Activated T-cell treated with anti-CD3 and anti-CD28 coated beads for 48 hours (primary cell): Measurements from ENCODE around the gene LHX6.

ENCODE experiments used
- DNase-seq: peaks from one replicate; pipeline ENCODE4 v3.0.0-alpha.2; 2020; ENCODE audit warnings: low read depth

Gene LHX6

DNA sequence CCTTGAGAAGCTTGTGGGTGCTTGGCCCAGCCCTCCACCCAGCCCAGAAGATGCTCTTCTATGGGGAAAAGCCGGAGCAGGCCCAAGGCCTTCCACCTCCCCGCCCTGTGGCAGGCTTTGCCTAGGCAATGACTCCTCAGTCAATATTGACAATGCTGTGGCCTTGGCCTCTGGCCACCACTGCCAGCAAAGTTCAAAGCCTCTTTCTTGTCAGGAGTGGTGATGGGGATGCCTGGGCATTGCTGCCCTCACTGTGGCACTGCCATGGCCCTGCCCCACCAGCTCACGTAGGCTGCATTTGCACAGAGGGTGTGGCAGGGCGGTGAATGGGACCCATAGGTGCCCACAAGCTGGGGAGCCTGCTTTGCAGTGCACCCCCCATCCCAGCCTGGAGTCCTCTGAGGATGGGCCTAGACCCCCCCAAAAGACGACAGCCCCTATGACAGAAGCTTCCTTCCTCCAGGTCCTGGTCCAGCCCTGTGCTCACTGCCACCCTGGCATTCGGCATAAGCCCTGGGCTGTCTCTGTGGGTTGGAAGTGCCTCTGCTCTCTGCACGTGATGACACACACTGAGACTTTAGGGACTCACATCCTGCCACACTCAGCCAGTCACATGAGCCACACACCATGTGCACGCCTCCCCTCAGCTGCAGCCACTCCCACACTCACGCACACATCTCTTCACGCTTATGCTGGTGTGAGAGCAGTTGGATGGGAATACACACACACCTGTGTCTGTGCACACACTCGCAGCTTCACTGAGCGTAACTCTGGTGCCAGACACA, 38.0 kb downstream of the LHX6 start:
- peak; percentile 4 for DNase-seq

- DNase-seq = no peak
Measured at GRCh38 chr9:122188369-122188768, 40.4 kb downstream of the LHX6 start.

DNA sequence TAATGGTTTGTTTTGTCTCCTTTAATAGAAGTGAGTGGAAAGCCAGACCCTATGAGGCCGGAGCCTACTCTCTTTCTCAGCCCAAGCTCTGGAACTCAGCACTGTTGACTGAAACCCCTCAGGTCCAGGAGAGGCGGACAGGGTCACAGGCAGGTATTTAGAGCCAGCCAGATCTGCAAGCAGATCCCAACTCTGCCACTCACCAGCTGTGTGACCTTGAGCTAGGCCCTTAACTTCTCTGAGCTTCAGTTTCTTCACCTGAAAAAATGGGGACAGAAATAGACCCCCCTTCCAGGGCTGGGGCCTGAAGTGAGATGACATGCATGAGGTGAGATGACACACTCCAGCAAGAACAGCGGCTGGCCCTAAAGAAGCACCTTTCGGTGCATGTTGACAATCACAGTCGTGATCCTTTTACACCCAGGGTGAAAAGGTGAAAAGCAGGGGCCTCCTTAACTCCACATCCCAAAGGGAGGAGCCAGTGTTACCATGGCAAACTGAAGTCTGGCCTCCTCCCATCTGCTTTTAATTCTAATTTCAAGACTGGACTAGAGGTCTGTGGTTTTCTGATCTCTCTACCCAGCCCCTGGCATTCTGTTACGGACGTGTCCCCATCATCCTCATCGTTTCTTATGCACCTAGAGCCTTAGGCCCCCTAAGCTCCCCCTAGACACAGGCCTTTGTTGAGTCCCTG, 41.8 kb downstream of the LHX6 start:
- DNase-seq = no peak

DNA sequence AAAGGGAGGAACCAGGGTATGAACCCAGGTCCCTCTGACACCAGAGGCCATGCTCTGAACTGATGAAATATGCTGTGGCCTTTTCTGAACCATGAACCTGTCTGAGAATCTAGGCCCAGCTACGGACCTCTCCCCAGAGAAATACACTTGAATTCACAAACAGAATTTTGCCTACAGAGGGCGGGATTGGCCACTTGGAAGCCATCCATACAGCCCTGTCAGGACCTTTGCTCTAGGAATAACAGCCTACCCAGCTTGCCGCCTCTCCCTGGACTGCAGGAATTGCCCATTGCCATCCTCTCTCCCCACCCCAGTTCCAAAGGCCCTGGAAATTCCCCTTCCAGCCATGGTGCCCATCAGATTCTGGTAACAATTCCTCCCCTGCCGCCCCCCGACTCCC, 42.5 kb downstream of the LHX6 start:
- DNase-seq = no peak

- DNase-seq = no peak
Measured at GRCh38 chr9:122184551-122184950, 44.2 kb downstream of the LHX6 start.

- DNase-seq = no peak
Measured at GRCh38 chr9:122183501-122183900, 45.3 kb downstream of the LHX6 start.

DNA sequence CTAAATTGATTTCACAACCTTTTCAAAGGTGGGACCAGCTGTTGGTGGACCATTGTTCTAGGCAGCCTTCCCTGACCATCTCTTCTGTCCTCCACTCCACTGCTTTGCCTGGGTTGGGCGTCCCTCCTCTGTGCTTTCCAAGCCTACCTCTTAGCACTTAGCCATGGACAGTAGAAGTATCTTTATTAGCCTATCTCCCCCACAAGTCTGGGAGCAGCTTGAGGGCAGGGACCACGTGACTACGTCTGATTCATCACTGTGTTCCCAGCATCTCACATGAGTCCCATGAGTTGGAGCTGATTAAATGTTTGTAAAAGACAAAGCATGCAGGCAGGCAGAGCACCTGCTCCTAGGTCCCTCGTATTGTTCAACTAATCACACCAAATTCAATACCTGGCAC, 48.1 kb downstream of the LHX6 start:
- no peak for DNase-seq

GRCh38 chr9:122179690-122180074, 49.1 kb downstream of the LHX6 start:
- no peak for DNase-seq

DNA sequence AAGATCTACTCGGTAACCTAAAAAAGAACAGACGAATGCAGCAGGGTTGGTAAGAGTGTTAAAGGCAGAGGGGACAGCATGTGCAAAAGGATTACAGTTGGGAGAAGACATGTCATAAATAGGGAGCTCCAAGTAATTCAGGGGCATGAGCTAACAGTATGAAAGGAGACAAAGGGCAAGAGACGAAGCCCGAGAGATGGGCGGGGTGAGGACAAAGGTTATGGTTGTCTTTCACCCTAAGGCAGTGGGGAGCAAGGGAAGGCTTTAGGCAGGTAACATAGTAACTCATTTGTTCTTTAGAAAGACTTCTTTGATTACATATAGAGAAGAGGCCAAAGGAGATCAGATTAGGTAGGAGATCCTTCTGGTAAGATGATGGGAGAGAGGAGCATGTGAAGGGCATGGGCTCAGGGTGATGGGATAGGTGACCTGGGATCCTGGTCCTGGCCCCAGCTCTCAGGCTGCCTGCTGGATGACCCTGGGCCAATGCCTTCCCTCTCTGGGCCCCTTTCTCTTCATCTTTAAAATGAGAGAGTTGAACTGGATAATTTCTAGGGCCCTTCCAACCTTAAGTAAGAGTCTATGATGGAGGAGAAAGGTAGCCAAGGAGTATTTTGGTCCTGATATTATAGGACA, 49.6 kb downstream of the LHX6 start:
- DNase-seq = no peak

- no peak for DNase-seq
Measured at GRCh38 chr9:122176916-122177315, 51.8 kb downstream of the LHX6 start.

DNA sequence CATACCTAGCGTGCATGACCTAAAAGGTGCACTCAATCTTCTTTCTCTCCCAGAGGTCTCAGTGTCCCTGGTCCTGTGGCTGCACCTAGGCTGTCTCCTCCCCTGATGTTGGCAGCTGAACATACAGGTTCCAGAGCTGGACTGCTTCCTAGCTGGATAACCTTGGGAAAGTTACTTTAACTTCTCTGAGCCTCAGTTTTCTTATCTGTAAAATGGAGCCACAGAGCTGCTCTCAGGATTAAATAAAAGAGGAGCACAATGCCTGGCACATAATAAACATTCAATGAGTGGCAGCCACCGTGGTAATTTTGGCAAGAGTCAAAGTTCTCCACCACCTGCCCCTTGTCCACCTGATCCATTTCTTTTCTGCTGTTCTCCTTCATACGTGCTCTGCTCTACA, 55.1 kb downstream of the LHX6 start:
- DNase-seq = no peak

GRCh38 chr9:122172131-122172530, 56.6 kb downstream of the LHX6 start:
- no peak for DNase-seq

DNA sequence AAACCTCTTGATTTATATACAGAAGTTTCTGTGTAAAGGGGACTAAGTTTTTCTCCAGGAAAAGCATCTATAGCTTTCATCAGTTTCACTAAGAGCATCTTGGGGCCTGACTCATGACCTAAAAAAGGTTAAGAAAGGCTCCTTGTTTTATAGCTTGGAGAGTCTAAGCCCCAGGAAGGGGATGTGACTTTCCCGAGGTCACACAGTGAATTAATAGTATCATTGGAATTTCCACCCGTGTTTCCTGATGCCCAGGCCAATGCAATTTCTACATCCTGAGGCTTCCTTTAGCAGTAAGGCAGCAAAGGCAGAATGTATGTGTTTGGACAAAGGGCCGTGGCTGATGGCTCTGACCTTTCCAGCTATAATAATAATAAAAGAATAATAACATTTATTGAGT, 60.4 kb downstream of the LHX6 start:
- no peak for DNase-seq

DNA sequence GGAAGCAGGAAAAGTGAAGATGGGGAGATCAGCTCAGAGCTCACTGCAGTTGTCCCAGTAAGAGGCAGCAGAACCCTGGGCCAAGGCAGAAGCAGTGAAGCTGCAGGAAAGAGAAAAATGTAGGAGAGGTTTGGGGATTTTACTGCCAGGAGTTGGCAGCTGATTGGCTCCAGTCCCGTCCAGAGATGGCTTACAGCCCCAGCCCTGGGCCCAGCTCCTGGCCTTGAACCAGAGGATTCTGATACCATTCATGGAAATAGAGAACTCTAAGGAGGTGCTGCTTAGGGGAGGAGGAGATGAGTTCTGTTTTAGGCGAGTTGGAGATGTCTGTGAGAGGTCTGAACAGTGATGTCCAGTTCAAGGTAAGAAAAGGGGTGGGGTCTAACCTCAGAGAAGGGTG, 64.5 kb downstream of the LHX6 start:
- no peak for DNase-seq

- DNase-seq = no peak
Measured at GRCh38 chr9:122162415-122162814, 66.3 kb downstream of the LHX6 start.

DNA sequence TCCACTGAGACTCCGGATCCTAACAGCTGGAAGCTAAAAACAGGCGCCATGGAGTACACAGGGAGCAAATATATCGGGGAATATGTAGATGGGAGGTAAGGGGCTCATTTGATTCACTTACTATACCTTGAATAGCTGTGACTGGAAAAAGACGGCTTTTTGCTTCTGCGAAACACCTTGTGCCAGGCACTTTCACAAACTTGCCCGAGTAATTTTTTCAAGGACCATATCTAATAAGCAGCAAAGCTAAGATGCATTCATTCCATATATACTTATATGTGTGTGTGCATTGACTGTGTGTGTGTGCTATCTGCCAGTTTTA, 68.9 kb downstream of the LHX6 start:
- DNase-seq = no peak

- DNase-seq = peak; percentile 94
Measured at GRCh38 chr9:122159026-122159924, 69.5 kb downstream of the LHX6 start, which contains the start of the genes MORN5 and NDUFA8. TSS of gene MORN5 (plus strand) at chr9:122159908. CDS start at chr9:122159973, 65 bp downstream. TSS of gene NDUFA8 (minus strand) at chr9:122159779. CDS start at chr9:122159677, 102 bp downstream.

DNA sequence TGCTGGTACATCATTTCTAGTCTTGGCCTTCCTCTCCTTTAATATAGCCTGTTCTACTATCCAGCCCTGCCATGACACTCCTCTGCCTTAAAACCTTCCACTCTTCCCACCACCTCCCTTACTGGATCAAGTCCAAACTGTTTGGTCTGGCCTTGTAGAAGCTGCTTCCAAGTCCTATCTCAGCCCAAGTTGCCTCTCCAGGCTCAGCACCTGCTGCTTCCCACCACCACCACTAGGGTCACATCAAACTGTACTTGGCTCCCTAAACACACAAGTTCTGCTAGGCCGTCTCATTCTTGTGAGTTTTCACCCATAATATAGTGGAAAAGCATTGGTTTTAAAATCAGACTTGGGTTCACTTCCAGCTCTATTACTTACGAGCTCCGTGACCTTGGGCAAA, 70.6 kb downstream of the LHX6 start:
- DNase-seq = peak; percentile 6

GRCh38 chr9:122155796-122156195, 73.0 kb downstream of the LHX6 start:
- DNase-seq = no peak
